HepG2 (cell line): ENCODE results near the gene LATS1.

Experiments used
- BCLAF1 ChIP-seq: fragments of 450-650 bp; IDR thresholded peaks from 2 replicates; pipeline ENCODE4 v1.6.1; 2017; ENCODE audit warnings: mild to moderate bottlenecking
- CTCF ChIP-seq: sonication (generic); formaldehyde crosslinking; IDR thresholded peaks from 2 replicates; pipeline ENCODE4 v1.5.0; 2020; ENCODE audit warnings: mild to moderate bottlenecking, missing genetic modification reagents, moderate library complexity
- HOXA7 ChIP-seq: sonication (generic); formaldehyde crosslinking; IDR thresholded peaks from 2 replicates; pipeline ENCODE4 v1.8.1; 2022; ENCODE audit warnings: mild to moderate bottlenecking, missing genetic modification reagents, moderate library complexity
- MEIS1 ChIP-seq: sonication (generic); formaldehyde crosslinking; IDR thresholded peaks from 2 replicates; pipeline ENCODE4 v1.9.0; 2021; ENCODE audit warnings: mild to moderate bottlenecking, missing genetic modification reagents, moderate library complexity, borderline replicate concordance
- POLR2A ChIP-seq, 2 experiments: IDR thresholded peaks; 2 replicates each; pipeline ENCODE4 v1.6.1; 2011; ENCODE audit warnings: low read depth in 2 of 2, low read length in 2 of 2, mild to moderate bottlenecking in 1 of 2, moderate library complexity in 1 of 2; ENCODE audit not compliant: insufficient read depth in 1 of 2
- TAF15 ChIP-seq: fragments of 200-400 bp; formaldehyde crosslinking; IDR thresholded peaks from one replicate; pipeline ENCODE4 v1.6.1; 2018; ENCODE audit warnings: mild to moderate bottlenecking, low read depth, low read length; ENCODE audit not compliant: poor library complexity, severe bottlenecking
- TCF7L2 ChIP-seq: IDR thresholded peaks from 2 replicates; pipeline ENCODE4 v1.6.1; 2011; ENCODE audit warnings: mild to moderate bottlenecking, low read depth, low read length, moderate library complexity

- no peak for TF ChIP-seq CTCF (CRISPR knock-in tag)
- TF ChIP-seq TCF7L2 = no peak
- TF ChIP-seq MEIS1 (CRISPR knock-in tag) = no peak
- no peak for TF ChIP-seq HOXA7 (CRISPR knock-in tag)
- no peak for TF ChIP-seq TAF15
- no peak for TF ChIP-seq POLR2A (IDR thresholded peaks at IDR 0.05; ENCODE audit: insufficient read depth in 1 of 2, low read depth in 2 of 2, low read length in 2 of 2)
- TF ChIP-seq BCLAF1 = no peak
Observed at GRCh38 chr6:149725785-149726184, 7.9 kb upstream of the LATS1 start.
